COLO668 (cell line): ENCODE results near the gene SLC20A1.
"Not testable (repeated sequence)": the region's sequence is repeated elsewhere in the genome, so short reads cannot be mapped to it uniquely, and the experiment has no call there.

Source experiments
- DNase-seq: peaks from one replicate; lab custom pipeline; 2025; ENCODE audit not compliant: unreplicated experiment; lab: John Stamatoyannopoulos, UW

Gene SLC20A1, protein sequence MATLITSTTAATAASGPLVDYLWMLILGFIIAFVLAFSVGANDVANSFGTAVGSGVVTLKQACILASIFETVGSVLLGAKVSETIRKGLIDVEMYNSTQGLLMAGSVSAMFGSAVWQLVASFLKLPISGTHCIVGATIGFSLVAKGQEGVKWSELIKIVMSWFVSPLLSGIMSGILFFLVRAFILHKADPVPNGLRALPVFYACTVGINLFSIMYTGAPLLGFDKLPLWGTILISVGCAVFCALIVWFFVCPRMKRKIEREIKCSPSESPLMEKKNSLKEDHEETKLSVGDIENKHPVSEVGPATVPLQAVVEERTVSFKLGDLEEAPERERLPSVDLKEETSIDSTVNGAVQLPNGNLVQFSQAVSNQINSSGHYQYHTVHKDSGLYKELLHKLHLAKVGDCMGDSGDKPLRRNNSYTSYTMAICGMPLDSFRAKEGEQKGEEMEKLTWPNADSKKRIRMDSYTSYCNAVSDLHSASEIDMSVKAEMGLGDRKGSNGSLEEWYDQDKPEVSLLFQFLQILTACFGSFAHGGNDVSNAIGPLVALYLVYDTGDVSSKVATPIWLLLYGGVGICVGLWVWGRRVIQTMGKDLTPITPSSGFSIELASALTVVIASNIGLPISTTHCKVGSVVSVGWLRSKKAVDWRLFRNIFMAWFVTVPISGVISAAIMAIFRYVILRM

DNA sequence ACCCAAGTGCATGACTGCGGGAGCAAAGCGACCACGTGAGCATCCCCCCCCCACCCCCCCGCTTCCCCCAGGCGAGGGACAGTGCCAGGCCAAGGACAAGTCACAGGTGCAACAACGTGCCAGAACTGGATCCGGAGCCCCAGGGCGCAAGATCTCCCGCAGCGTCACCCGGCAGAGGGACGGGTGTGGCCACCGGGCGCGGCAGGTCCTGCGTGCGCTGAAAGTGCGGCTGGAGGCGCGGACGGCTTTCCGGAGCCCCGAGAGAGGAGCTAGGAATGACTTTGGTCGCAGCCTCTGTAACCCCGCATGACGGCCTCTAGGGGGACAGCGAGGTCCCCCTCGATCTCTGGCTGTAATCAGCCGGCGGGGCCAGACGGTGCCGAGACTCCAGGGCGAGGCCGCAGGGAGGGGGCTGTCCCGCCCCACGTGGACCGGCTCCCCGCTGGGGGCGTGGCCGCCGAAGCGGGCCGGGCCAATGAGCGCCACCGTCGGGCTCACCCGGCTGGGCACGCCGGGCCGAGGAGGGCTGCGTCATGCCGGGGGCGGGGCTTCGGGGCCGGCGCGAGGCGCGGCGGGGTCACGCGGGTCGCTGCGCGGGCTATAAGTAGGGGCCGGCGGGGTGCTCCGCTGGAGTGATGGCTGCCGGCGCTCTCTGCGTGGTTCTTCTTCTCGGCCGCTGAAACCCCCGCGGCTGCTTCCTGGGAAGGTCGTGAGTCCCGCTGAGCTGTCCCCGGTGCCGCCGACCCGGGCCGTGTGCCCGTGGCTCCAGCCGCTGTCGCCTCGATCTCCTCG lies at the start of gene SLC20A1:
Gene SLC20A1 (plus strand): TSS at position 630 of the 792 bp plus-strand sequence. CDS start 890 bp downstream, outside the sequence.
- peak; percentile 98 for DNase-seq

DNA sequence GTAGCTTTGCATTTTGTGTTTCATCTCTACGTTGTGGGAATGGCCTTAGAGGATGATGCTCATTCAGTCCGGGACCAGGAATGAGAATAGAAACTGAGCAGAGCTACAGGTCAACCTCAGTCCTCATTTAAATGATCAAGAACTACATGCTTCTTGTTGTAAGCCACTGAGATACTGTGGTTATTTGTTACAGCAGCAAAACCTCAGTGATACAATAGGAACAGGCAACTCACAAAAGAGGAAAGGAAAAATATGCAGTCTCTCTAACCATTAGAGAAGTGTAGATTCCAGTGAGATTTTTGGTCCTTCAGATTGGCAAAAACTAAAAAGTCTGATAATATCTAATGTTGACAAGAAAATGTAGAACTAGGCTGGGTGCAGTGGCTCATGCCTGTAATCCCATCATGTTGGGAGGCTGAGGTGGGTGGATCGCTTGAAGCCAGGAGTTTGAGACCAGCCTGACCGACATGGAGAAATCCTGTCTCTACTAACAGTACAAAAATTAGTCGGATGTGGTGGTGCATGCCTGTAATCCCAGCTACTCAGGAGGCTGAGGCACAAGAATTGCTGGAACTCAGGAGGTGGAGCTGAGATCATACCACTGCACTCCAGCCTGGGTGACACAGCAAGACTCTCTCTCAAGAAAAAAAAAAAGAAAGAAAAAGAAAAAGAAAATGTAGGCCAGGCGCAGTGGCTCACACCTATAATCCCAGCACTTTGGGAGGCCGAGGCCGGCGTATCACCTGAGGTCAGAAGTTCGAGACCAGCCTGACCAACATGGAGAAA lies 48.0 kb upstream of the SLC20A1 start:
- no peak for DNase-seq

DNA sequence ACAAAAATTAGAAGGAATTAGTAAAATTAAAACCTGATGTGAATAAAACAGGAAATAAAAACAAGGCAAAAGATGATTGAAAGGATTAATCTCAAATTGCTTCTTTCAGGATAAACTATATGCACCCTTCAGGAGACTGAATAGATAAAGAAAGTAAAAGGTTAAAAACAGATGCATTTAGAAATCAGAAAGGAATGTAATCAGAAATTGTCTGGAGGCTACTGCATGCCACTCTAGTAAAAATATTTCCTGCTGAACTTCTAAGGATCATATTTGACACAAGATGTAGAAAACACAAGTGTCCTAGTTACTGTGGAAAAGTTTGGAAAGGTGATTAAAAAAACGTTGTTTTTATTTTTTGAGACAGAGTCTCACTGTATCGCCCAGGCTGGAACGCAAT lies 45.1 kb upstream of the SLC20A1 start:
- no peak for DNase-seq

DNA sequence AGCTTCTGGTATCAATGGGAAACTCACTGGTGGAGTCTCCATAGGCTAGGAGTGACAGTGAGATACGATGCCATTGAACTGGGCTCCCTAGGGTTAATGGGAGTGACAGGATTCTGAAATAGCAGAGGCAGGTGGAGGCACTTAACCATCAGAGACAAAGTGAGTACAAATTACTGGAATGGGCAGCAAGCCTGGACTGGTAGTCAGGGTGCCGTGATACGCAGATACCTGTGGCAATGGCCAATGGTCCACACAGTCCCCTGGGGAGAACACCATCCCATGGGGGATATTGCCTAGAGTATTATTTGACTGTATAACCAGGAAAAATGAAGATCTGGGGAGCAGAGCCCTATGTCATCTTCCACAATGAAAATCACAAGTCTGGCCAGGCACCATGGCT lies 44.0 kb upstream of the SLC20A1 start:
- DNase-seq: no peak

DNA sequence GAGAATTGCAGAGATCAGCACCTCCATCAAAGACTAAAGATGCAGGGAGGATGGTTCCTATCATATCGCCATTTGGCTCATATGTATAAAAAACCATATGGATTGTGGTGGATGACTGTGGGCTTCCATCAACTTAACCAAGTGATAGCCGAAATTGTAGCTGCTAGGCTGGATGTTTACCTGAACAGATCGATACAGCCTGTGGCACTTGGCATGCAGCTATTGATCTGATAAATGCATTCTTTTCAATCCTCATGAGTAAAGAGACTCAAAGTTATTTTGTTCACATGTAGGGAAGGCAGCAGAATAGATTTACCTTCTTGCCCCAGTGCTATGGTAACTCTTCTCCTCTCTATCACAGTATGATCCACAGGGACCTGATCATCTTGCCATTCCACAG lies 42.8 kb upstream of the SLC20A1 start:
- DNase-seq: no peak

DNA sequence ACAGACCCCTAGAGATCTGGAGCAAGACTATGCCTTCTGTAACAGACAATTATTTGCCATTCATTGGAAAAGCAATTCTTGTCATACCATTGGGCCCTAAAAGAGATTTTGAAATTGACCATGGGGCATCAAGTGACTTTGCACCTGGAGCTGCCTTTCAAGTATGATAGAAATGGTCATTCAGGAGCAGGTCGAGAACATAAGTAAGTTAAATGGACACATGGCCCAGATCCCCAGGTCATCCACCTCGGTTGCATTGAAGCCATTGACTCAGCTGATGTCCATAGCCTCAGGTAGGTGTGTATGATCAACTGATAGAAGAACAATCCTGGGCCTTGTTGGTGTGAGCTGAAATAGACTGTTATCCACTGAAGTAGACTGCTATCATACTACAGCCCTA lies 42.0 kb upstream of the SLC20A1 start:
- DNase-seq: no peak

DNA sequence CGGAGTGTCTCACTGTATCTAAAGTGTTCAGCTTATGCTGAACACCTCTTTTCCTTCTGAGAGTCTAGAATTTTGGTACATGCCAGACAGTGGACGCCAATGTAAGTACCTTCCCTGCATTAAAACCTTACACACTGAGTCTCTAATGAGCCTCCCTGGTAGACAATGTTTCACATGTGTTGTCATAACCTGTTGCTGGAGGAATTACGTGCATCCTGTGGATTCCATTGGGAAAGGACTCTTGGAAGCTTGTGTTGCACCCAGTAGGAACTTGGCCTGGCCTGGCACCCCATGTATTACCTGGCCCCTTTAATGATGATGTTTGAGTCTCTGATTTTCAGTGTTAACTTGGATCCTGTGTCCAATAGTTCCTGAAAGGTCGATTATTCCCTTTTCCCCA lies 40.8 kb upstream of the SLC20A1 start:
- no peak for DNase-seq

DNA sequence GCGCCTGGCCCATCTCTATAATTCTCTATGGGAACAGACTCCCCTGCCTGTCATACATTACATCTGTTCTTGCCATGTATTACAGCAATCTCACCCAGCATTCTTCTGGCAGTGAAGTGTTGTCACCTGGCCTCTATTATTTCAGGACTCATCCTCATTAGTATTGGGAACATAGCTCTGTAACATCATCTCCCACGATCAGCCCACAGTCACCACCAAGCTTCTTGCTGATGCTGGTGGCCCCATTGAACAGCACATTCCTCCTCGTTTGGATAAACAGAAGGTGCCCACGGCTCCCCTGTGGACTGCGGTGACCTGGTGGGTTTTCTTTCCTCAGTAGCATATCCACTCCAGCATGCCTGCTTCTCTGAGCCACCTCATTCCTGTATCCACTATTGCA lies 39.8 kb upstream of the SLC20A1 start:
- no peak for DNase-seq

DNA sequence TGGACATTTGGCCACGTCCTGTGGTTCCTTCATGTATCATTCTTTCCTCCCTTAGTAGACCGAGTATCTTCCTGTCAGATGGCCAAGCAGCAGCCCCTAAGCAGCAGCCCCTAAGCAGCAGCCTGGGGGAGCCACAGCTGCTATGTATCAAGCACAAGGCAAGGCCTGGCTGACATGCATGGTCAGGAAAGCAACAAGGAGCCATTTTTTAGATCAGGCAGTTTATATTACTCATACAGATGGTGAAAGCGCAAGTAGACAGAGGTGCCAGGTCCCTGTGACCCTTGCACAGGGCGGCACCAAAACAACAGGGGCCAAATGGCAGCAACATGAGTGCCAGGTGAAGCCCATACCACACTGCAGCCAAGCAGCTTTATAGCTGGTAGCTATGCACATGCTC lies 39.2 kb upstream of the SLC20A1 start:
- DNase-seq: no peak

DNA sequence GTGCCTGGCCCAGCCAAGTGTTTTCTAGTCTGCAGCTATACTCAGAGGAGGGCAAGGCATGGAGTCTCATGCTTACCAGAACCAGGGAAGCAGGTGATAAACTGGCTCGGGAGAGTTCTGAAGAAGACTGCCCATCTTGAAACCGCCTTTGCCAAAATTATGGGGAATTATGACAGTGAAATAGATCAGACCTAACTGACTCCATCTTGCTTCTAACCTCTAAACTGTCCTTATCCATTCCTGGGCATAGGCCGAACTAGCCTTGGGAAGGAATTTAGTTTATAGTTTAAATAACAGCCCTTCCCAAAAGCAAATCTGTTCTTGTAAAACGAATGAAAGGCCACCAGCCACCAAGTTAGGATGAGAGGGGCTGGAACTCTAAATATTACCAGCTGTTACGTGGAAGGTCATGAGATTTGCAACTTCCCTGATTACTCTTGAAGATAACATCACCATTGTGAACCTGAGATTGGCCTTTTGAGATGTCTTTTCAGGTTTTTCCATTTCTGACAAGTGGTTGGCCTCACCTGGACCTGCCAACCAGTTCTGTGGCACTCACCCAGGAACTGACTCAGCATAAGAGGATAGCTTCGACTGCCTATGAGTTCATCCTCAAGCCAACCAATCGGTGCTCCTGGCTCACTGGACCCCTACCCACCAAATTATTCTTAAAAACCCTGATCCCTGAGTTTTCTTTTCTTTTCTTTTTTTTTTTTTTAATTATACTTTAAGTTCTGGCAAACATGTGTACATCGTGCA lies 37.9 kb upstream of the SLC20A1 start:
- no peak for DNase-seq

DNA sequence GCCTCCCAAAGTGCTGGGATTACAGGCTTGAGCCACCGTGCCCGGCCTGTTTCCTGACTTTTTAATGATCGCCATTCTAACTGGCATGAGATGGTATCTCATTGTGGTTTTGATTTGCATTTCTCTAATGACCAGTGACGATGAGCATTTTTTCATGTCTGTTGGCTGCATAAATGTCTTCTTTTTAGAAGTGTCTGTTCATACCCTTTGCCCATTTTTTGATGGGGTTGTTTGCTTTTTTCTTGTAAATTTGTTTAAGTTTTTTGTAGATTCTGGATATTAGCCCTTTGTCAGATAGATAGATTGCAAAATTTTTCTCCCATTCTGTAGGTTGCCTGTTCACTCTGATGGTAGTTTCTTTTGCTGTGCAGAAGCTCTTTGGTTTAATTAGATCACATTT lies 36.4 kb upstream of the SLC20A1 start:
- DNase-seq: not testable (repeated sequence)

DNA sequence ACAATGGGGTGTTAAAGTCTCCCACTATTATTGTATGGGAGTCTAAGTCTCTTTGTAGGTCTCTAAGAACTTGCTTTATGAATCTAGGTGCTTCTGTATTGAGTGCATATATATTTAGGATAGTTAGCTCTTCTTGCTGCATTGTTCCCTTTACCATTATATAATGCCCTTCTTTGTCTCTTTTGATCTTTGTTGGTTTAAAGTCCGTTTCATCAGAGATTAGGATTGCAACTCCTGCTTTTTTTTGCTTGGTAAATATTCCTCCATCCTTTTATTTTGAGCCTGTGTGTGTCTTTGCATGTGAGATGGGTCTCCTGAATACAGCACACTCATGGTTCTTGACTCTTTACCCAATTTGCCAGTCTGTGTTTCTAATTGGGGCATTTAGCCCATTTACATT lies 33.5 kb upstream of the SLC20A1 start:
- DNase-seq: not testable (repeated sequence)

DNA sequence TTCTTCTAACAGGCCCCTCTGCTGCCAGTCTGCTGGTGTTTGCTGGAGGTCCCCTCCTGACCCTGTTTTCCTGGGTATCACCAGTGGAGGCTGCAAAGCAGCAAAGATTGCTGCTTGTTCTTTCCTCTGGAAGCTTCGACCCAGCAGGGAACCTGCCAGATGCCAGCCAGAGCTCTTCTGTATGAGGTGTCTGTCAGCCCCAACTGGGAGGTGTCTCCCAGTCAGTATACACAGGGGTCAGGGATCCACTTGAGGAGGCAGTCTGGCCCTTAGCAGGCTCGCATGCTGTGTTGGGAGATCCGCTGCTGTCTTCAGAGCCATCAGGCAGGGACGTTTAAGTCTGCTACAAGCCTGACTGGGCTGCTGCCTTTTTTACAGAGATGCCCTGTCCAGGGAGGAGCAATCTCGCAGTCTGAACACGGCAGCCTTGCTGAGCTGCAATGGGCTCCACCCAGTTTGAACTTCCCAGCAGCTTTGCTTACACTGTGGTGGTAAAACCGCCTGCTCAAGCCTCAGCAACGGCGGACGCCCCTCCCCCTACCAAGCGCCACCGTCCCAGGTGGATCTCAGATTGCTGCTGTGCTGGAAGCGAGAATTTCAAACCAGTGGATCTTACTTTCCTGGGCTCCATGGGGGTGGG lies 31.4 kb upstream of the SLC20A1 start:
- no peak for DNase-seq

DNA sequence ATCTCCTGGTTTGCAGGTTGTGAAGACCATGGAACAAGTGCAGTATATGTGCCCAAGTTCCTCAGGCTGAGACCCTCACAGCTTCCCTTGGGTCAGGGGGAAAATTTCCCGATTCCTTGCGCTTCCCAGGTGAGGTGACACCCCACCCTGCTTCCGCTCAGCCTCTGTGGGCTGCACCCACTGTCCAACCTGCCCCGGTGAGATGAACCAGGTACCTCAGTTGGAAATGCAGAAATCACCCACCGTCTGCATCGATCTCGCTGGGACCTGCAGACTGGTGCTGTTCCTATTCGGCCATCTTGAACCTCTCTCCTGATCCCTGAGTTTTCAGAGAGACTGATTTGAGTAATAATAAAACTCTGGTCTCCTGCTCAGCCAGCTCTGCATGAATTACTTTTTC lies 30.7 kb upstream of the SLC20A1 start:
- no peak for DNase-seq

DNA sequence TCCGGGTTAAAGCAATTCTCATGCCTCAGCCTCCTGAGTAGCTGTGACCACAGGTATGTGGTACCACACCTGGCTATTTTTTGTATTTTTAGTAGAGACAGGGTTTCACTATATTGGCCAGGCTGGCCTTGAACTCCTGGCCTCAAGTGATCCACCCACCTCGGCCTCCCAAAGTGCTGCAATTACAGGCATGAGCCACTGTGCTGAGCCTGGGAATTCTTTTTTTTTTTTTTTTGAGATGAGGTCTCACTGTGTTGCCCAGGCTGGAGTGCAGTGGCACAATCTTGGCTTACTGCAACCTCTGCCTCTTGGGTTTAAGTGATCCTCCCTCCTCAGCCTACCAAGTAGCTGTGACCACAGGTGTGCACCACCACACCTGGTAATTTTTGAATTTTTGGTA lies 29.9 kb upstream of the SLC20A1 start:
- not testable (repeated sequence) for DNase-seq

DNA sequence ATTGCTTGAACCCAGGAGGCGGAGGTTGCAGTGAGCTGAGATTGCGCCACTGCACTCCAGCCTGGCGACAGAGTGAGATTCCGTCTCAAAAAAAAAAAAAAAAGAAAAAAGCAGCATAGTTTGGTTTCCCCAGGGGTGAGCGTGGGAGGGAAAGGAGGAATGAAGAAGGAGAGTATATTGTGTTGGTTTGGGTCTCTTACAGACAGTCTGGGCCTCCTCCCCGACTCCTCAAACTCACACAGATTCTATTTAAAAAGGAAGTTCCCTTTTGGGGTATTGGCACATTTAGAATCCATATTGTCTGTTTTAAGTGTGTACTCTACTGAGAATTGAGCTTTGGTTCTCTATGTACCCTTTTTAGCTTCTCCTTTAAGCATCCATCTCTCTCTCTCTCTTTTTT lies 27.4 kb upstream of the SLC20A1 start:
- no peak for DNase-seq

DNA sequence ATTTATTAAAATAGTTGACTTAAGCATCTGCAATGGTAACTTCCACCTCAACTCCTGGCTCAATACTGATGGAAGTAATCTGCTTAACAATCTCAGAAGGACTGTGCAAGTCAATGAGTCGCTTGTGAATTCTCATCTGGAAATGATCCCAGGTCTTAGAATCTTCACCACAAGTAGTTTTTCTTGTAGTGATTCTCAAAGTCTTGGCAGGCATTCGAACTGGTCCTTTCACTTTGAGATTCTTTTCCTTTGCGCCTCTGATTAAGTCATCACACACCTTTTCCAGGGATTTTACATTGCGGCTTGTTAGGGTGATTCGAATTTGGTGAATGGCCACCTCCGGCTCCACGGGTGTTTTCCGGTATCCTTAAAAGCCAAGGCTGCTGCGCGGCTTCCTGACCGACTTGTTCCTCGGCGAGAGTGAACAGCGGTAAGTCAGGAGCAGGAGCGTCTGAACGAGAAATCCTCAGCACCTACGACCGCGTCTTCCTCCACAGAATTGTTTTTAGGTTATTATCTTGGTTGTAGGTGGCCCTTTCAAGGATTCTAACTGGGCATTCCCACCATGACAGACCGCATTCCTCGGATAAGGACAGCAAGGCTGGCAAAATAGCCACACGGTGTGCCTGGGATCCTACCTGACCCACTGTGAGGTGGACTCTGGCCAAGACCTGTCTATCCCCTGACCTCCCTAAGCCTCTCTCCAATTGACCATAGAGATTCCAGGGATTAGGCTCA lies 23.8 kb upstream of the SLC20A1 start:
- no peak for DNase-seq

DNA sequence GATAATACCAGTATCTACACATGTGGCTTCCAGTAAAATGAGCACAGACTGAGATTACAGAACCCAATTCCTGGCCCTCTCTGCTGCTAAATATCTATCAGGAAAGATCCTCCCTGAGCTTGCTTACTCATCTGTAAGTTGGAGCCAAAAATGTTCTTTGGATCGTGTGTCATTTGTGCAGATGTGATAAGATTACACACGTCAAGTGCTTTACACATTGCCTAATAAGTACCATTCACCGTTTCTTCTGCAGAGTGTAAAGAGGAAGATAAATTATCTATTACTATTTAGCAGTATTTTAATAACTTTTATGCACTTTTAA lies 23.2 kb upstream of the SLC20A1 start:
- DNase-seq: no peak
